GM12891 (cell line): ENCODE data around the gene NDUFS4.

Experiments used
- DNase-seq: peaks from one replicate; pipeline ENCODE4 v3.0.0; 2011; ENCODE audit warnings: low spot score; ENCODE audit not compliant: insufficient read length
- FAIRE-seq: peaks from 2 replicates; lab custom pipeline; 2011; peaks lifted over from hg19 to GRCh38; lab: Jason Lieb, UNC
- PAX5 ChIP-seq: IDR thresholded peaks from 2 replicates; pipeline ENCODE4 v1.6.1; 2011; ENCODE audit warnings: low read length, moderate library complexity, mild to moderate bottlenecking; ENCODE audit not compliant: insufficient read depth, severe bottlenecking
- POLR2A ChIP-seq: IDR thresholded peaks from 2 replicates; pipeline ENCODE4 v1.6.1; 2011; ENCODE audit warnings: low read depth, low read length, control low read depth
- POLR2AphosphoS5 ChIP-seq: IDR thresholded peaks from 2 replicates; pipeline ENCODE4 v1.6.1; 2011; ENCODE audit warnings: low read depth, low read length, control low read depth
- POU2F2 ChIP-seq: IDR thresholded peaks from 2 replicates; pipeline ENCODE4 v1.6.1; 2011; ENCODE audit warnings: low read depth, mild to moderate bottlenecking, control low read depth, low read length, moderate library complexity
- SPI1 ChIP-seq: IDR thresholded peaks from 2 replicates; pipeline ENCODE4 v1.6.1; 2011; ENCODE audit warnings: low read depth, low read length, control low read depth
- TAF1 ChIP-seq: IDR thresholded peaks from 2 replicates; pipeline ENCODE4 v1.6.1; 2011; ENCODE audit warnings: low read depth, low read length, control low read depth

Gene NDUFS4

DNA sequence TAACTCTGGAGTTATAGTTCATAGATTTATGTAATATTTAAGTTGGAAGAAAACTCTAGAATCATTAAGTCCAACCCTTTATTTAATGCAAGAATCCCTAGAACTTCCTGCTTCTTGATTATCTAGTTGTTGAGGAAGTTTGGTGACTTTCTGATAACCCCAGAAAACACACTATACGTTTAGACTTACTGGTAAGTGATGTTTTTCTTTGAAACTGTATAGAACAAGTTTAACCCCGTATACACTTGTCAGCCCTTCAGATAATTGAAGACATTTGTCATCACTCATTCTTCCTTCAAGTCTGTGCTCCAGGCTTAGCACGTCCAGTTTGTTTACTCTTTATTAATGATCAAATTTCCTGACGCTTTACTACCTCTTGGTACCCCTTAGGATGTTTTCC, 9.0 kb downstream of the NDUFS4 start:
- no peak for DNase-seq
- TF ChIP-seq TAF1 (no peak), SPI1 (no peak), POU2F2 (no peak), POLR2AphosphoS5 (no peak), POLR2A (no peak), PAX5 (no peak)
- no peak for FAIRE-seq

GRCh38 chr5:53571403-53571802, 11.0 kb downstream of the NDUFS4 start:
- no peak for TF ChIP-seq POLR2A
- no peak for TF ChIP-seq POU2F2
- no peak for TF ChIP-seq PAX5
- TF ChIP-seq TAF1 = no peak
- no peak for TF ChIP-seq POLR2AphosphoS5
- no peak for TF ChIP-seq SPI1
- DNase-seq (no peak), FAIRE-seq (no peak)

- DNase-seq = no peak
- TF ChIP-seq POLR2AphosphoS5 (no peak), POU2F2 (no peak), SPI1 (no peak), POLR2A (no peak), TAF1 (no peak), PAX5 (no peak)
- no peak for FAIRE-seq
Measured at GRCh38 chr5:53575101-53575500, 14.7 kb downstream of the NDUFS4 start.

DNA sequence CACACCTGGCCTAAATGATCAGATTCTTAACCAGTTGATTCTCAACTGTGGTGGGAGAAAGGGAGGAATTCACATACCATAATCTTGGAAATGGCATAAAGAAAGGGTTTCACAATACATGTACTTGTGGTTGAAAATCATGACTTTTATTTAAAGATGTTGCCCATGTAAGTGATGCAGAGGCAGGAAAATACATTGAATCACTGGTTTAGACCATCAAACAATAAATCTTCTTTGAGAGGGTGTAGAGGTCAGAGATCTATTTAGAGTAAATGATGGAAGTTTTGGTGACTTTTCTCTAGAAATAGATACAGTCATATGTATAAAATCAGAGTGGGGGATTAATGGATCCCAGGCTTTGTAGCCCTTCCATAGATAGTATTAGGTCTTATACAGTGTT, 15.4 kb downstream of the NDUFS4 start:
- FAIRE-seq = no peak
- TF ChIP-seq POLR2AphosphoS5 = no peak
- no peak for TF ChIP-seq PAX5
- no peak for TF ChIP-seq TAF1
- TF ChIP-seq SPI1 = no peak
- no peak for TF ChIP-seq POU2F2
- no peak for DNase-seq

- TF ChIP-seq POU2F2 = no peak
- no peak for TF ChIP-seq POLR2A
- TF ChIP-seq SPI1 = no peak
- TF ChIP-seq TAF1 = no peak
- no peak for TF ChIP-seq PAX5
- no peak for TF ChIP-seq POLR2AphosphoS5
- DNase-seq (no peak), FAIRE-seq (no peak)
Measured at GRCh38 chr5:53576674-53577073, 16.2 kb downstream of the NDUFS4 start.

GRCh38 chr5:53578854-53579253, 18.4 kb downstream of the NDUFS4 start:
- DNase-seq (no peak), FAIRE-seq (no peak)
- TF ChIP-seq PAX5 = no peak
- no peak for TF ChIP-seq POLR2AphosphoS5
- TF ChIP-seq POLR2A = no peak
- TF ChIP-seq TAF1 = no peak
- TF ChIP-seq POU2F2 = no peak
- TF ChIP-seq SPI1 = no peak

DNA sequence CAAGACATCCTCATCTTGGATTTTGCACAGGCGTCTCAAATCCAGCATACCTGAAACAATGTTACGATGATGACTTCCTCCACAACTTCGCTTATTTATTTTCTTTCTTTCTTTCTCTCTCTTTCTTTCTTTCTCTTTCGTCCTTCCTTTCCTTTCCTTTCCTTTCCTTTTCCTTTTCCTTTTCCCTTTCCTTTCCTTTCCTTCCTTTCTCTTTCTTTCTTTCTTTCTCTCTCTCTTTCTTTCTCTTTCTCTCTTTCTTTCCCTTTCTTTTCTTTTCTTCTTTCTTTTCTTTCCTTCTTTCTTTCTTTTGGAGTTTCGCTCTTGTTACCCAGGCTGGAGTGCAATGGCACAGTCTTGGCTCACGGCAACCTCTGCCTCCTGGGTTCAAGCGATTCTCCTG, 20.1 kb downstream of the NDUFS4 start:
- TF ChIP-seq PAX5 = no peak
- no peak for TF ChIP-seq TAF1
- TF ChIP-seq POLR2A = no peak
- FAIRE-seq = no peak
- DNase-seq = no peak

DNA sequence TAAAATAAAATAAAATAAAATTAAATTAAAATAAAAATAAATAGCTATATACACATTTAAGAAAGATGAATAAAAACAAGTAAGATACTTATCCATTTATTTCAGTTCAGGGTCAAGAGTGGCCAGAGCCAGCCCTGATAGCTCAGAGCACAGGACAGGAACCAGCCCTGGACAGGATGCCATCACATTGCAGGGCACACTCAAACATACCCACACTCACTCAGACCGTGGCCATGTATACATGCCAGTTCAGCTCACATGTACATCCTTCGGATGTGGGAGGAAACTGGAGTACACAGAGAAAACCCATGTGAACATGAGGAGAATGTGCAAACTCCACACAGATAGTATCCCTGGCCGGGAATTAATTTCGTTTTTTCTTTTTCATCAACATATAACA, 21.8 kb downstream of the NDUFS4 start:
- DNase-seq = no peak
- FAIRE-seq = no peak
- TF ChIP-seq TAF1 (no peak), POLR2AphosphoS5 (no peak), POU2F2 (no peak), POLR2A (no peak), SPI1 (no peak), PAX5 (no peak)

- no peak for DNase-seq
- no peak for FAIRE-seq
- TF ChIP-seq TAF1 (no peak), POLR2AphosphoS5 (no peak), POU2F2 (no peak), SPI1 (no peak), PAX5 (no peak), POLR2A (no peak)
Measured at GRCh38 chr5:53590759-53591158, 30.3 kb downstream of the NDUFS4 start.

DNA sequence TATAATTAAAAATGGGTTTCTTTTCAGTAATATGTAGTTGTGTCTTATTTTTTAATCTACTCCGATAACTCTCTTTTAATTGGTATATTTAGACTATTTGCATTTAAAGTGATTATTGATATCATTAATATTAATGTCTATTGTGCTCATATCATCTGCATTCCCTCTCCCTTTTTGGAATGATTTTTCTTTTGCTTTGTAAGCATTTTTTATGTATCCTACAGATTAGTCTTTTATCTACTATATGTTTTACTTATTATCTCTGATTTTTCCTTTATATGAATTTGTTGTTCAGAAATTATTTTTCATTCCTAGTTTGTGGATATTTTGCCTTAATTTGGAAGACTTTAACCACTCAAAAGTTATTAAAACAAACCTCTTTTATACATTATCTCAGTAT, 34.0 kb downstream of the NDUFS4 start:
- no peak for TF ChIP-seq PAX5
- TF ChIP-seq POU2F2 = no peak
- no peak for TF ChIP-seq POLR2A
- TF ChIP-seq POLR2AphosphoS5 = no peak
- no peak for TF ChIP-seq SPI1
- TF ChIP-seq TAF1 = no peak
- no peak for DNase-seq
- FAIRE-seq = no peak
